G401.6 (cell line): ENCODE data around the gene TRABD.
"Not testable (repeated sequence)": the region's sequence is repeated elsewhere in the genome, so short reads cannot be mapped to it uniquely, and the experiment has no call there.

ENCODE experiments used
- FAIRE-seq: peaks from 2 replicates; lab custom pipeline; 2012; peaks lifted over from hg19 to GRCh38; lab: Jason Lieb, UNC

Gene TRABD

GRCh38 chr22:50185375-50186087, at the start of gene TRABD:
Gene TRABD (plus strand): TSS chr22:50185913. CDS start chr22:50193061, 7,148 bp downstream.
- no peak for FAIRE-seq

GRCh38 chr22:50136581-50137015, 49.1 kb upstream of the TRABD start:
- no peak for FAIRE-seq

GRCh38 chr22:50137277-50137676, 48.4 kb upstream of the TRABD start:
- FAIRE-seq: not testable (repeated sequence)

- no peak for FAIRE-seq
Observed at GRCh38 chr22:50138041-50138440, 47.7 kb upstream of the TRABD start.

GRCh38 chr22:50138988-50139387, 46.7 kb upstream of the TRABD start:
- FAIRE-seq: no peak

- FAIRE-seq: no peak
Observed at GRCh38 chr22:50139843-50140415, 45.8 kb upstream of the TRABD start.

GRCh38 chr22:50140615-50141014, 45.1 kb upstream of the TRABD start:
- no peak for FAIRE-seq

- no peak for FAIRE-seq
Observed at GRCh38 chr22:50141462-50141861, 44.3 kb upstream of the TRABD start.

- no peak for FAIRE-seq
Observed at GRCh38 chr22:50141891-50142363, 43.8 kb upstream of the TRABD start.

GRCh38 chr22:50143096-50143495, 42.6 kb upstream of the TRABD start:
- FAIRE-seq: no peak

GRCh38 chr22:50144005-50144614, 41.6 kb upstream of the TRABD start:
- no peak for FAIRE-seq

GRCh38 chr22:50145721-50146438, 39.8 kb upstream of the TRABD start:
- no peak for FAIRE-seq

- FAIRE-seq: peak; percentile 80
Observed at GRCh38 chr22:50146439-50147238, 39.1 kb upstream of the TRABD start.

- FAIRE-seq: not testable (repeated sequence)
Observed at GRCh38 chr22:50147258-50148165, 38.2 kb upstream of the TRABD start.

GRCh38 chr22:50148166-50148500, 37.6 kb upstream of the TRABD start:
- FAIRE-seq: no peak

- peak; percentile 21 for FAIRE-seq
Observed at GRCh38 chr22:50148991-50149721, 36.6 kb upstream of the TRABD start.

GRCh38 chr22:50150161-50151129, 35.3 kb upstream of the TRABD start:
- no peak for FAIRE-seq

GRCh38 chr22:50151571-50152537, 33.9 kb upstream of the TRABD start:
- FAIRE-seq: no peak
